Measurements from ENCODE around the gene SGCD. TPM values are rescaled to one million over a fixed set of nuclear protein-coding genes. Genes with fewer than 3 reads are reported as not detected.

Gene SGCD
- total RNA-seq, 1 donor from 2014 or later = 8.8 TPM

DNA sequence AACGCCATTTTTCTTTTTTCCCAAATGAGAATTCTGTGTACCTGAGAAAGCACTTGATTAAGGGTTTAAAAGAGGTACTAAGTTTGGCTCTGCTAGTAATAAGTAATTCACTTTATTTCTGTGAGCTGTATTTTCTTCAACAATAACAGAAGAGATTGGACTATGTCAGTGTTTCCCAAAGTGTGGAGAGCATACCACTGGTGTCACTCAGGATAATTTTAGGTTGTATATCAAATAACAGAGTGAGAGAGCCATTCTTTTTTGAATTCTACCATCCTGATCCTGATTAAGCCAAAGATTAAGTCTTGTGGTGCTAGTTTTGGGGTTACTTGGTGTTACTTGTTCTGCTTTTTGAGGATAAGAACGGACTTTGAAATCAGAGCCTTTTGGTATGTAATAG is 380.8 kb downstream of the SGCD start:
- H3K9me3 Mint-ChIP-seq = no peaks in the 10 kb centered on the region
- DNase-seq (ENCODE audit: extremely low spot score, unreplicated experiment) = no peak
- no peaks in the 10 kb centered on the region for H3K36me3 Mint-ChIP-seq
- no peak overlapping the region for H3K4me3 Mint-ChIP-seq
- H3K27me3 Mint-ChIP-seq = no peaks in the 10 kb centered on the region
- H3K4me1 Mint-ChIP-seq (ENCODE audit: unreplicated experiment) = peaks cover 4% of the 10 kb centered on the region
- TF ChIP-seq, protein P1, sequence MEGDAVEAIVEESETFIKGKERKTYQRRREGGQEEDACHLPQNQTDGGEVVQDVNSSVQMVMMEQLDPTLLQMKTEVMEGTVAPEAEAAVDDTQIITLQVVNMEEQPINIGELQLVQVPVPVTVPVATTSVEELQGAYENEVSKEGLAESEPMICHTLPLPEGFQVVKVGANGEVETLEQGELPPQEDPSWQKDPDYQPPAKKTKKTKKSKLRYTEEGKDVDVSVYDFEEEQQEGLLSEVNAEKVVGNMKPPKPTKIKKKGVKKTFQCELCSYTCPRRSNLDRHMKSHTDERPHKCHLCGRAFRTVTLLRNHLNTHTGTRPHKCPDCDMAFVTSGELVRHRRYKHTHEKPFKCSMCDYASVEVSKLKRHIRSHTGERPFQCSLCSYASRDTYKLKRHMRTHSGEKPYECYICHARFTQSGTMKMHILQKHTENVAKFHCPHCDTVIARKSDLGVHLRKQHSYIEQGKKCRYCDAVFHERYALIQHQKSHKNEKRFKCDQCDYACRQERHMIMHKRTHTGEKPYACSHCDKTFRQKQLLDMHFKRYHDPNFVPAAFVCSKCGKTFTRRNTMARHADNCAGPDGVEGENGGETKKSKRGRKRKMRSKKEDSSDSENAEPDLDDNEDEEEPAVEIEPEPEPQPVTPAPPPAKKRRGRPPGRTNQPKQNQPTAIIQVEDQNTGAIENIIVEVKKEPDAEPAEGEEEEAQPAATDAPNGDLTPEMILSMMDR (conservative IDR thresholded peaks at IDR 0.05) = no peak
- H3K27ac Mint-ChIP-seq = no peak overlapping the region

DNA sequence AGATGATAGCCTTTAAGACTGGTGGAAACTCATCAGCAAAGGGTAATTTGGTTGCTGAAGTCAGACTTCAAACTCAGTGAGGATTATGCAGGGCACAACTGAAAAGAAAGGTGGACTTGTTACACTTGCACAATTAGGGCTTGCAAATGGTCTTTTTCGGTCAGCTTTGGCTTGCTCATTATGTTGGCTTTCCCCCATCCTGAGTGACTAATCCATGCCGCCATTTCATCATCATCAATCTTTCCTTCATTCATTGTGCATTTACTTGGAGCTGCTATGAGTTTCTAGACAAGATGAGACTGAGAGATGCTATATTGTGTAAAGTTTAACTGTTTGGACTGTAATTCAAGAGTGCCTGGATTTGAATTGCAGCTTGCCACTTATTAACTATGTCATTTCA is 388.3 kb downstream of the SGCD start:
- H3K27me3 Mint-ChIP-seq = no peaks in the 10 kb centered on the region
- H3K4me3 Mint-ChIP-seq = no peak overlapping the region
- H3K27ac Mint-ChIP-seq = no peak overlapping the region
- TF ChIP-seq, protein P1 (conservative IDR thresholded peaks at IDR 0.05) = no peak
- no peaks in the 10 kb centered on the region for H3K9me3 Mint-ChIP-seq
- DNase-seq (ENCODE audit: extremely low spot score, unreplicated experiment) = no peak
- H3K36me3 Mint-ChIP-seq = no peaks in the 10 kb centered on the region
- no peaks in the 10 kb centered on the region for H3K4me1 Mint-ChIP-seq (ENCODE audit: unreplicated experiment)

- no peak for DNase-seq (ENCODE audit: extremely low spot score, unreplicated experiment)
- Mint-ChIP-seq H3K27me3 (no peaks in the 10 kb centered on the region), H3K36me3 (no peaks in the 10 kb centered on the region), H3K27ac (no peak overlapping the region), H3K4me3 (no peak overlapping the region), H3K9me3 (no peaks in the 10 kb centered on the region), H3K4me1 (ENCODE audit: unreplicated experiment) (no peaks in the 10 kb centered on the region)
- TF ChIP-seq, protein P1 (conservative IDR thresholded peaks at IDR 0.05) = no peak
Measured at GRCh38 chr5:156716591-156717380, 389.8 kb downstream of the SGCD start.

DNA sequence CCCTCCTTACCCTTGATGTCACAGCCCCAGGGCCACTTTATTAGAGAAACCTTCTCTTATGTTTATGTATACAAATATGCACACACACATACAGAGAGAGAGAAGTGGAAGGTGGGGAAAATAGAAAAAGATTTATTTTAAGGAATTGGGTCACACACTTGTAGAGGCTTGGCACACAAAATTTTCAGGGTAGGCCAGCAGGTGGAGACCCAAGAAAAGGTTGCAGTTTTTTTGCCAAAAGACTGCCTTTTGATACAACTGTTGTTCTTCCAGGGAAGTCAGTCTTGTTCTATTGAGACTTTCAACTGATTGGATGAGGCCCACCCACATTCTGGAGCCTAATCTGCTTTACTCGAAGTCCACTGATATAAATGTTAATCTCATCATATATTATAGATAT is 392.0 kb downstream of the SGCD start:
- H3K9me3 Mint-ChIP-seq = no peaks in the 10 kb centered on the region
- H3K4me3 Mint-ChIP-seq = no peak overlapping the region
- no peak overlapping the region for H3K27ac Mint-ChIP-seq
- no peaks in the 10 kb centered on the region for H3K36me3 Mint-ChIP-seq
- no peak for DNase-seq (ENCODE audit: extremely low spot score, unreplicated experiment)
- TF ChIP-seq, protein P1 (conservative IDR thresholded peaks at IDR 0.05) = no peak
- H3K4me1 Mint-ChIP-seq (ENCODE audit: unreplicated experiment) = no peaks in the 10 kb centered on the region
- no peaks in the 10 kb centered on the region for H3K27me3 Mint-ChIP-seq

DNA sequence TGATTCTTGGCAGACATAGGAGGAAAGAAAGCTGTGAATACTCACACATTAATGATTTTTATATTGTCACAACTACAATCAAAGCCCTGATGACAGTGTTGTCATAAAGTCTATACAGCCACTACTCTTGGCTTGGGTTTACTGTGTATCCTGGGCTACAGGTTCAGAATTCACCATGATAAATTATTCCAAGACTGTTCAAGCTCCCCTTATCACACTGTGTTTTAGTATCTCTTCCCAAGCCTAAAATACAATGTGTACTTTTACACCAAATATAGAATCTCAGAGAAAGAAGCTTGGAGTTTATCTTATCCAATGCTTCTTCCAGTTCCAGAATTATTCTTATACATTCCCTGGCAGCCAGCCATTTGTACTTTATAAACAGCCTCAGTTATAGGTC is 395.4 kb downstream of the SGCD start:
- peaks cover 10% of the 10 kb centered on the region for H3K4me1 Mint-ChIP-seq (ENCODE audit: unreplicated experiment)
- TF ChIP-seq, protein P1 (conservative IDR thresholded peaks at IDR 0.05) = no peak

More for the DNA sequence above, 395.4 kb downstream of the SGCD start:
- H3K27ac Mint-ChIP-seq = no peak overlapping the region
- H3K27me3 Mint-ChIP-seq = no peaks in the 10 kb centered on the region
- DNase-seq (ENCODE audit: extremely low spot score, unreplicated experiment) = no peak
- H3K4me3 Mint-ChIP-seq = no peak overlapping the region
- H3K9me3 Mint-ChIP-seq = peaks cover 4% of the 10 kb centered on the region
- no peaks in the 10 kb centered on the region for H3K36me3 Mint-ChIP-seq

All from type B pancreatic cell (in vitro differentiated cells).